Activated CD8-positive, alpha-beta memory T cell treated with anti-CD3 and anti-CD28 coated beads for 4 hours (primary cell): ENCODE results near the gene BRAP.
"Not testable (repeated sequence)": the region's sequence is repeated elsewhere in the genome, so short reads cannot be mapped to it uniquely, and the experiment has no call there.

Experiments used
- DNase-seq, 2 donors: peaks; one replicate each; pipeline ENCODE4 v3.0.0-alpha.2; 2020; ENCODE audit warnings: low read depth in 2 of 2

Gene BRAP

GRCh38 chr12:111677186-111677585, 8.6 kb downstream of the BRAP start:
- no peak for DNase-seq

- DNase-seq, result no peak
Observed at GRCh38 chr12:111673503-111673902, 12.3 kb downstream of the BRAP start.

GRCh38 chr12:111672822-111673381, 12.9 kb downstream of the BRAP start:
- no peak for DNase-seq

GRCh38 chr12:111664961-111665865, 20.5 kb downstream of the BRAP start:
- no peak for DNase-seq

GRCh38 chr12:111664499-111664898, 21.3 kb downstream of the BRAP start:
- no peak for DNase-seq

GRCh38 chr12:111656016-111656415, 29.7 kb downstream of the BRAP start:
- DNase-seq, result no peak

- no peak for DNase-seq
Observed at GRCh38 chr12:111655356-111655755, 30.4 kb downstream of the BRAP start.

- no peak for DNase-seq
Observed at GRCh38 chr12:111653596-111653995, 32.2 kb downstream of the BRAP start.

GRCh38 chr12:111652530-111652929, 33.2 kb downstream of the BRAP start:
- not testable (repeated sequence) for DNase-seq

- no peak for DNase-seq
Observed at GRCh38 chr12:111650912-111651311, 34.8 kb downstream of the BRAP start.

- no peak for DNase-seq
Observed at GRCh38 chr12:111645433-111645832, 40.3 kb downstream of the BRAP start.

GRCh38 chr12:111643427-111643826, 42.3 kb downstream of the BRAP start:
- no peak for DNase-seq

GRCh38 chr12:111642681-111643426, 42.9 kb downstream of the BRAP start:
- no peak for DNase-seq

- DNase-seq, result no peak
Observed at GRCh38 chr12:111640506-111640905, 45.2 kb downstream of the BRAP start.

GRCh38 chr12:111638556-111638955, 47.2 kb downstream of the BRAP start:
- no peak for DNase-seq

- no peak for DNase-seq
Observed at GRCh38 chr12:111636209-111636945, 49.4 kb downstream of the BRAP start.

- no peak for DNase-seq
Observed at GRCh38 chr12:111635524-111635923, 50.2 kb downstream of the BRAP start.

GRCh38 chr12:111628505-111629260, 57.1 kb downstream of the BRAP start:
- DNase-seq, result no peak

GRCh38 chr12:111626230-111626629, 59.5 kb downstream of the BRAP start:
- no peak for DNase-seq

- DNase-seq, result no peak
Observed at GRCh38 chr12:111624540-111624939, 61.2 kb downstream of the BRAP start.

- not testable (repeated sequence) for DNase-seq
Observed at GRCh38 chr12:111617841-111618240, 67.9 kb downstream of the BRAP start.
